Body of pancreas (tissue), 4 donors: ENCODE data around the gene ETS2. TPM values are rescaled to one million over a fixed set of nuclear protein-coding genes. Genes with fewer than 3 reads are reported as not detected.

Experiments used
- ATAC-seq: fragments of 150-250 bp; one replicate; pipeline ENCODE4 v1.9.1; 2016
- DNase-seq, 4 donors: peaks; one replicate each; pipeline ENCODE4 v3.0.0-alpha.2; 2019
- H3K27ac ChIP-seq, 4 donors: fragments of 200-600 bp; sonication (generic); 1 replicate in 3 of 4; 2 replicates in 1 of 4; pipeline versions ENCODE4 v1.5.1 to v1.6.1; 2016 to 2019; ENCODE audit warnings: mild to moderate bottlenecking in 1 of 4, mixed read lengths in 1 of 4, moderate library complexity in 1 of 4
- H3K27me3 ChIP-seq, 2 donors: fragments of 200-600 bp; sonication (generic); one replicate each; pipeline ENCODE4 v1.6.0; 2016; ENCODE audit warnings: mild to moderate bottlenecking in 1 of 2
- H3K36me3 ChIP-seq, 2 donors: fragments of 200-600 bp; sonication (generic); replicated peaks in 1 of 2; 2 replicates each; pipeline ENCODE4 v1.5.1; 2016; ENCODE audit warnings: low read depth in 2 of 2; ENCODE audit not compliant: insufficient read depth in 1 of 2
- H3K4me1 ChIP-seq: fragments of 200-600 bp; sonication (generic); one replicate; pipeline ENCODE4 v1.6.0; 2016
- H3K4me3 ChIP-seq, 2 donors: fragments of 200-600 bp; sonication (generic); 1 replicate in 1 of 2; 2 replicates in 1 of 2; pipeline ENCODE4 v1.5.1; 2016 to 2019
- H3K9me3 ChIP-seq, 3 donors: fragments of 200-600 bp; sonication (generic); 1 replicate in 2 of 3; 2 replicates in 1 of 3; pipeline ENCODE4 v1.5.1; 2016
- POLR2A ChIP-seq, 3 donors: fragments of 450-650 bp; IDR thresholded peaks; one replicate each; pipeline ENCODE4 v1.6.1; 2016; ENCODE audit warnings: antibody characterized with exemption in 3 of 3, mild to moderate bottlenecking in 2 of 3
- WGBS, 2 donors: methylation state at CpG; one replicate each; pipeline ENCODE4 v1.1.5; 2017; 5-methylcytosine and 5-hydroxymethylcytosine counted together
- intact Hi-C: fragments of 100-400 bp; cut with DNase I; formaldehyde crosslinking; loops from one replicate; pipeline ENCODE4 v1.15.1; 2023
- total RNA-seq, 2 donors: library from RNA; depleted of rRNA; stranded (reverse); fragments of >200 nt; gene quantifications; one replicate each; pipeline ENCODE4 v1.1.0, GENCODE V29; 2016
- TF ChIP-seq, protein P1 (sequence below), 7 experiments: fragments of 450-650 bp in 4 of 7; fragments of 200-600 bp in 3 of 7; sonication (generic) in 3 of 7; IDR thresholded peaks; one replicate each; pipeline ENCODE4 v1.5.1; 2016 to 2019; ENCODE audit warnings: antibody characterized with exemption in 7 of 7

ETS2 gene
- total RNA-seq, 2 donors from 2014 or later, result 17.9 to 25.7 TPM

DNA sequence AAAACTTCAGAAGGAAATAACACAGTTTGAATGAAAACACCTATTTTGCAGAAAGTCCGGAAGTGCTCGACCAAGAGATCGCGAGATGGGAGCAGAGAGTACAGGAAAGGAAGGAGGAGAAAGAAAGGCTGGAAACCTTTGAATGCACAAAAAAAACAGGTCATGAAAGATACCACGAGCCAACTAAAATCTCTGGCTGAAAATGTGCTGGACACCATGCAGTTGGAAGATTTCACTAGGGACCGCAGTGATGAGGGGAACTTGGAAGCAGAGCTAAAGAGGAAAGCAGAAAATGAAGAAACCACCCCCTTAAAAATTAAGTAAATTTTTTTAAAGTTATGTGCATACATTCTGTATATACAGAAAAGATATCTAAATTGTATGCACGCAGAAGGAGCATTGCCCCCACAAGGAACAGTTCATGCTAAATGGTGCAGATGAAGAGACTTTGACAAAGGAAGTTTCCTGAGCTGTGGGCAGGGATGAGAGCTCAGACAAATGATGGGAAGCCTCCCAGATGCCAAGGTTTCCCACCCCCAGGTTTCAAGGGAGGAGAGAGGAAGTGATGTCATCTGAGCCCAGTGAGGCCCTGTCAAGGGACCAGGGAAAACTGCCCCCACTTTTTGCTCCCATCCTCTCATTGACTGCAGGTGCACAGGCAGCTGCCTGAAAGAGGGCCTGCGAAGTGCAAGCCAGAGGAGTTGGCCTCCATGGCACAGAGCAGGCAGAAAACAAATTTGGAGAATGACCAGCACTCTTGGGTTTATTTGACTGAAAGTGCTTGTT lies 52.5 kb downstream of the ETS2 start:
- 59 to 62% methylated on average over 8 of the region's 8 CpGs for WGBS, 2 donors
- no peaks in the 10 kb centered on the region for H3K27me3 ChIP-seq
- H3K27ac ChIP-seq, result no peak overlapping the region
- no peaks in the 10 kb centered on the region for H3K9me3 ChIP-seq
- H3K36me3 ChIP-seq, result no peaks in the 10 kb centered on the region
- no peaks in the 10 kb centered on the region for H3K4me1 ChIP-seq
- H3K4me3 ChIP-seq, result no peak overlapping the region
- DNase-seq (no peak), ATAC-seq (no peak)
- intact Hi-C loops, result no loop called here
- TF ChIP-seq POLR2A (IDR thresholded peaks at IDR 0.05), result no peak
- TF ChIP-seq, protein P1, sequence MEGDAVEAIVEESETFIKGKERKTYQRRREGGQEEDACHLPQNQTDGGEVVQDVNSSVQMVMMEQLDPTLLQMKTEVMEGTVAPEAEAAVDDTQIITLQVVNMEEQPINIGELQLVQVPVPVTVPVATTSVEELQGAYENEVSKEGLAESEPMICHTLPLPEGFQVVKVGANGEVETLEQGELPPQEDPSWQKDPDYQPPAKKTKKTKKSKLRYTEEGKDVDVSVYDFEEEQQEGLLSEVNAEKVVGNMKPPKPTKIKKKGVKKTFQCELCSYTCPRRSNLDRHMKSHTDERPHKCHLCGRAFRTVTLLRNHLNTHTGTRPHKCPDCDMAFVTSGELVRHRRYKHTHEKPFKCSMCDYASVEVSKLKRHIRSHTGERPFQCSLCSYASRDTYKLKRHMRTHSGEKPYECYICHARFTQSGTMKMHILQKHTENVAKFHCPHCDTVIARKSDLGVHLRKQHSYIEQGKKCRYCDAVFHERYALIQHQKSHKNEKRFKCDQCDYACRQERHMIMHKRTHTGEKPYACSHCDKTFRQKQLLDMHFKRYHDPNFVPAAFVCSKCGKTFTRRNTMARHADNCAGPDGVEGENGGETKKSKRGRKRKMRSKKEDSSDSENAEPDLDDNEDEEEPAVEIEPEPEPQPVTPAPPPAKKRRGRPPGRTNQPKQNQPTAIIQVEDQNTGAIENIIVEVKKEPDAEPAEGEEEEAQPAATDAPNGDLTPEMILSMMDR (IDR thresholded peaks at IDR 0.05), result no peak

DNA sequence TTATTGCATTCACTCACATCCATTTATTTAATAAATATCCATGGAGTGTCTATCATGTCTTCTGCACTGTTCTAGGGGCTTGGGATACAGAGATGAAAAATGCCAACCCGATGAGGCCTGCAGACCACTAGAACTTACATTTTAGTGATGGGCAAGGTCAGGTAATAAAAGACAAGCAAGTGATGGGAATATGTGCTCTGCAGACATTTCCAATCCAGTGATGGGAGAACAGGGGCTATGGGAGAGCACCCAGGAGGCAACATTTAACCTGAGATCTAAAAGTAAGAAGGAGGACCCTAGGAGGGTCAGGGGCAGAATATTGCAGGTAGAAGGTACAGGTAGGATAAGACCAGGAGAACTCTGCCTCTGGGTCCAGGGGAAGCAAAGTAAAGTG lies 53.1 kb downstream of the ETS2 start:
- H3K36me3 ChIP-seq, result no peaks in the 10 kb centered on the region
- TF ChIP-seq POLR2A (IDR thresholded peaks at IDR 0.05), result no peak
- TF ChIP-seq, protein P1 (IDR thresholded peaks at IDR 0.05), result no peak
- no peaks in the 10 kb centered on the region for H3K27me3 ChIP-seq
- no peaks in the 10 kb centered on the region for H3K4me1 ChIP-seq
- no peak overlapping the region for H3K27ac ChIP-seq
- DNase-seq (no peak), ATAC-seq (no peak)
- H3K9me3 ChIP-seq, result no peaks in the 10 kb centered on the region
- no peak overlapping the region for H3K4me3 ChIP-seq
- intact Hi-C loops, result no loop called here
- 73 to 84% methylated on average over 1 of the region's 1 CpG for WGBS, 2 donors

DNA sequence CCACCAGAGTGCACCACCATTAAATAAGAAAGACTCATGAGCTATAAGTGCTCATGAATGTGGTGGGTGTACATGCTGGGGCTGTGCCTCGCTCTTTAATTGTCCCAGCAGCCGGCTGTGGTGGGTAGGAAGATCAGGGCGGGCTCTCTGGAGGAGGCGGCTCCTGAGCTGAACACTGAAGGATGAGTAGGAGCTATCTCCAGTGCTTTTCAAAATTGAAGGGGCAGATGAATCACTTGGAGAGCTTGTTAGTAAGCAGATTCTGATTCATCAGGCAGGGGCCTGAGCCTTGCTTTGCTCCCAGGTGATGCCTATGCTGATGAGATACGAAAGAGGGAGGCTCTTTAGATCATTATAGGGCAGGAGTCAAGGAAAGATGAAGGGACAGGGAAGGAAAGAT lies 54.1 kb downstream of the ETS2 start:
- no peak for TF ChIP-seq POLR2A (IDR thresholded peaks at IDR 0.05)
- TF ChIP-seq, protein P1 (IDR thresholded peaks at IDR 0.05), result no peak
- no peak for ATAC-seq

DNA sequence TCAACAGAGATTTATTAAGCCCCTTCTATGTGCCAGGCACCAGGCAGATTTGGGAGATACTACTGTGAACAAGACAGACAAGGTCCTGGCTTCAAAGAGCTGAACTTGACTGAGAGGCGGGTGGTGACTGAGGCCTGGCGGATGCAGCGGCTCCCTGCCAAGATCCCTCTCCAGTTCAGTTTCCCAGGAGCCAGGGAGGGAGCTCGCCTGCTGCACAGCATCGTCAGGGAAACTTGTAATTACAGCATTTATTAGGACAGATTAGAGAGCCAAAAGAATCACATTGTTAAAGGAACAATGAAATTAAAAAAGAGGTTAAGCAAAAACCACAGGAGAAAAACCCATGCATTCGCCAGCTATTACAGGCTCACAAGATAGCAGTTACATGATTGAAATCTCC lies 55.3 kb downstream of the ETS2 start:
- WGBS, 2 donors, result 54 to 81% methylated on average over 6 of the region's 6 CpGs
- ATAC-seq, result no peak
- TF ChIP-seq POLR2A (IDR thresholded peaks at IDR 0.05), result no peak
- TF ChIP-seq, protein P1 (IDR thresholded peaks at IDR 0.05), result no peak
- DNase-seq, result no peak
- no peaks in the 10 kb centered on the region for H3K27me3 ChIP-seq
- H3K4me3 ChIP-seq, result no peak overlapping the region
- H3K36me3 ChIP-seq, result no peaks in the 10 kb centered on the region
- intact Hi-C loops, result no loop called here
- no peaks in the 10 kb centered on the region for H3K4me1 ChIP-seq
- H3K9me3 ChIP-seq, result no peaks in the 10 kb centered on the region
- no peak overlapping the region for H3K27ac ChIP-seq

More for the DNA sequence above, 54.1 kb downstream of the ETS2 start:
- no peaks in the 10 kb centered on the region for H3K9me3 ChIP-seq
- no peak overlapping the region for H3K27ac ChIP-seq
- no peaks in the 10 kb centered on the region for H3K36me3 ChIP-seq
- DNase-seq, result no peak
- no peaks in the 10 kb centered on the region for H3K4me1 ChIP-seq
- H3K27me3 ChIP-seq, result no peaks in the 10 kb centered on the region
- WGBS, 2 donors, result 77 to 87% methylated on average over 5 of the region's 5 CpGs
- intact Hi-C loops, result no loop called here
- H3K4me3 ChIP-seq, result no peak overlapping the region
